ENCODE data around the gene BICRAL.
"Not testable (repeated sequence)": the region's sequence is repeated elsewhere in the genome, so short reads cannot be mapped to it uniquely, and the experiment has no call there.

The BICRAL gene

DNA sequence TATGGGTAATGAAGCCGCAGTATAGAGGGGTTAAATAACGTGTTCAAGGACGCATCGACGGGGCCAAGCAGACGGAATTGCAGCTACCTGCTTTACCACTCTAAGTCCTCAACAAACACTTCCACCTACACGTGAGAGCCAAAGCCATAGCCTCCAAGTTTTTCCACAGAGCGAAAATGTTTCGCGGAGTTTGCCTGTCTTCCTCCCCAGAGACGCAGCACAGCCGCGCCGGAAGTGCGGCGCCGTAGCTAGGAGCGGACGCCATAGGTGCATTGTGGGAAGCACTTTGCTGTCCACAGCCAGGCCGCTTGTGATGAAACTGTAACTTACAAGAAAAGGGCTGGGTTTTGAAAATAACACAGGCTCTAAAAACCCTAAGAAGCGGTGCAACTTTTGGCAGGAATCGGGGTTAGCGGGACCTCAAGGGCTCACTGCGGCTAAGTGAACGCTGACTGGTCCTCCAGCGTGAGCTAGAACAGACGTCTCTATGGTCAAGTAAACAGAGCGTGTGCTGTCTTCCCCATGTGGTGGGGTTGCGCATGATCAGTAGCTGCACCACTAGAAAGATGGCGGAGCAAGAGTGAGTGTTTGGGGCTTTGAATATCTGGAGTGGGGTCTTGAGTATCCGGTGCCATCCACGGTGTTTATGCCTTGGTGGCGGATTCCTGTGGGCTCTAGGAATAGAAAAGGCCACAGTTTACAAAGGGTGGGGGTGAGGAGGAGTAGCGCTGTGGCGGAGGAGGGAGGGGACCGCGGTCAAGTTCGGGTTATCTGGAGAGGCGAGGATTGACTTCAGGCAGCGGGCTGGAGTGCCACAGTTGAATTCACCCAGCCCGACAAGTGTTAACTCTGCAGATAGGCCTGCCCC lies 97.8 kb downstream of the BICRAL start, which contains the start of gene RPL7L1:
TSS of gene RPL7L1 (plus strand) at position 245 of the 868 bp plus-strand sequence. CDS start at position 540, 295 bp downstream.
- H3K9ac ChIP-seq (ENCODE audit: insufficient read length), result peak within 1 kb of the TSS; percentile 98
- H3K36me3 ChIP-seq (ENCODE audit: insufficient read depth, low read length), result peaks cover 38% of the 10 kb centered on the region
- H3K9me3 ChIP-seq (ENCODE audit: low read depth, low read length), result no peaks in the 10 kb centered on the region
- peak within 1 kb of the TSS; percentile 89 for H3K4me3 ChIP-seq
- TF ChIP-seq POLR2AphosphoS5 (IDR thresholded peaks at IDR 0.05; ENCODE audit: borderline replicate concordance, low read depth, low read length) (peak; percentile 97), FOXP2 (optimal IDR thresholded peaks at IDR 0.05; ENCODE audit: control extremely low read depth, extremely low read length, insufficient read depth) (peak; percentile 70), EZH2 (IDR thresholded peaks at IDR 0.05) (no peak)
- peak; percentile 80 for DNase-seq (ENCODE audit: low read depth, low spot score)
- peak within 1 kb of the TSS; percentile 97 for H3K27ac ChIP-seq

DNA sequence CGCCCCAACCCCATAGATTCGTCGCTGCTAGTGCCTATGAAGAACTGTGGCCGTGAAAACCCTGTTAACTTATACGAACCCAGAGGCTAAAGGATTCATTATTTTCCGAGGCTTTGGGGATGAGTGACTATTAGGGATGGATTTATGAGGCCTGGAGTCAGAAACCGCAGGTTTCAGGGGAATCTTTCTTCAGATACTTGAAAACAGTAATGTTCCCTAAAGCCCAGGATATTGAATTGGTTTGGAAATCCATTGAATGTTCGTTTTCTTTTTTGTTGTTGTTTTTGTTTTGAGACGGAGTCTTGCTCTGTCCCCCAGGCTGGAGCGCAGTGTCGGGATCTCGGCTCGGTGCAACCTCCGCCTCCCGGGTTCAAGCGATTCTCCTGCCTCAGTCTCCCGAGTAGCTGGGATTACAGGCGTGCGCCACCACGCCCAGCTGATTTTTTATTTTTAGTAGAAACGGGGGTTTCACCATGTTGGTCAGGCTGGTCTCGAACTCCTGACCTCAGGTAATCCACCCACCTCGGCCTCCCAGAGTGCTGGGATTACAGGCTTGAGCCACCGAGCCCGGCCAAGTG lies 98.5 kb downstream of the BICRAL start:
- not testable (repeated sequence) for DNase-seq (ENCODE audit: low read depth, low spot score); H3K9me3 ChIP-seq (ENCODE audit: low read depth, low read length)
- peak overlapping the region; percentile 97 for H3K27ac ChIP-seq
- peak overlapping the region; percentile 89 for H3K4me3 ChIP-seq
- H3K36me3 ChIP-seq (ENCODE audit: insufficient read depth, low read length), result peaks cover 45% of the 10 kb centered on the region
- H3K9ac ChIP-seq (ENCODE audit: insufficient read length), result peak overlapping the region; percentile 98

DNA sequence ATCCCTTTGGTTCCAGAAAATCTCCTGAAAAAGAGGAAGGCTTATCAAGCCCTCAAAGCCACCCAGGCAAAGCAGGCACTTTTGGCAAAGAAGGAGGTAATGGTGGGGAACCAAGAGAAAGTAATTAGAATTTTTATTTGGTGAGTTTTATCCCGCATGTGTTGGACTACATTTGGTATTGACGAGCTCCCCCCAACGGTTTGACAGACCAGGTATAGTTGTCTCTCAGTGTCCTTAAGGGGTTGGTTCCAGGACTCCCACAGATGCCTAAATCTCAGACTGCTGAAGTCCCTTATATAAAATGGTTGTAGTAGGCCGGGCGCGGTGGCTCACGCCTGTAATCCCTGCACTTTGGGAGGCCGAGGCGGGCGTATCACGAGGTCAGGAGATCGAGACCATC lies 99.0 kb downstream of the BICRAL start:
- H3K27ac ChIP-seq, result peak overlapping the region; percentile 97; the same call in 1 of the 2 replicates
- H3K36me3 ChIP-seq (ENCODE audit: insufficient read depth, low read length), result peaks cover 50% of the 10 kb centered on the region

DNA sequence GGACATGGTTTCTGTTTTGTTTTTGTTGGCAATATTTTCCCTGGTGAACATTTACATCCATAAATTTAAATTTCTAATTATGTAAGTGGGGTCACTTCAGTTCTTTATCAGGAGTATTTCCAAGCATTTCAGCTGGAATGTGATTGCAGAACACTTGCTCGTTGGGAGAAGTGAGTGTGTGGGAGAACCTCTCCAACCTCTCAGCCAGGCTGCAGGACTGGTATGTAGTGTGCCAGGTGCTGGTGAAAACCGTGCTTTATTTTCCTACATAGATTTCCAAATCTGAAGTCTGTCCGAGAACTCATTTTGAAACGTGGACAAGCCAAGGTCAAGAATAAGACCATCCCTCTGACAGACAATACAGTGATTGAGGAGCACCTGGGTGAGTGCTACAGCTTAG lies 103.8 kb downstream of the BICRAL start:
- no peak overlapping the region for H3K27ac ChIP-seq
- no peak for DNase-seq (ENCODE audit: low read depth, low spot score)
- no peaks in the 10 kb centered on the region for H3K9me3 ChIP-seq (ENCODE audit: low read depth, low read length)
- H3K4me3 ChIP-seq, result no peak overlapping the region
- TF ChIP-seq EZH2 (IDR thresholded peaks at IDR 0.05) (no peak), POLR2AphosphoS5 (IDR thresholded peaks at IDR 0.05; ENCODE audit: borderline replicate concordance, low read depth, low read length) (no peak), FOXP2 (optimal IDR thresholded peaks at IDR 0.05; ENCODE audit: control extremely low read depth, extremely low read length, insufficient read depth) (no peak)
- peaks cover 54% of the 10 kb centered on the region for H3K36me3 ChIP-seq (ENCODE audit: insufficient read depth, low read length)
- H3K9ac ChIP-seq (ENCODE audit: insufficient read length), result no peak overlapping the region

More for the DNA sequence above, 99.0 kb downstream of the BICRAL start:
- H3K9me3 ChIP-seq (ENCODE audit: low read depth, low read length); DNase-seq (ENCODE audit: low read depth, low spot score): not testable (repeated sequence)
- Histone ChIP-seq H3K4me3 (peak overlapping the region; percentile 89), H3K9ac (ENCODE audit: insufficient read length) (peak overlapping the region; percentile 98)

DNA sequence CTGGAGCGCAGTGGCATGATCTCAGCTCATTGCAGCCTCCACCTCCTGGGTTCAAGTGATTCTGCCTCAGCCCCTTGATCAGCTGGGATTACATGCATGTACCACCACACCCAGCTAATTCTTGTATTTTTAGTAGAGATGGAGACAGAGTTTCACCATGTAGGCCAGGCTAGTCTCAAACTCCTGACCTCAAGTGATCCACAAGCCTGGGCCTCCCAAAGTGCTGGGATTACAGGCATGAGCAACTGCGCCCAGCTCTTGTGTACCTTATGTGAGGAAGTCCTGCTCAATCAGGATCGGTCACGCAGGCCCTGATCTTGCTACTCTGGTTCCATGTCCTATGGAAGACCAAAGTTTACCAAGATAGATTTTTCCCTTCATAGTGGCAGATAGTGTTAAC lies 106.3 kb downstream of the BICRAL start:
- H3K36me3 ChIP-seq (ENCODE audit: insufficient read depth, low read length), result peaks cover 31% of the 10 kb centered on the region
- H3K27ac ChIP-seq, result not testable (repeated sequence)

DNA sequence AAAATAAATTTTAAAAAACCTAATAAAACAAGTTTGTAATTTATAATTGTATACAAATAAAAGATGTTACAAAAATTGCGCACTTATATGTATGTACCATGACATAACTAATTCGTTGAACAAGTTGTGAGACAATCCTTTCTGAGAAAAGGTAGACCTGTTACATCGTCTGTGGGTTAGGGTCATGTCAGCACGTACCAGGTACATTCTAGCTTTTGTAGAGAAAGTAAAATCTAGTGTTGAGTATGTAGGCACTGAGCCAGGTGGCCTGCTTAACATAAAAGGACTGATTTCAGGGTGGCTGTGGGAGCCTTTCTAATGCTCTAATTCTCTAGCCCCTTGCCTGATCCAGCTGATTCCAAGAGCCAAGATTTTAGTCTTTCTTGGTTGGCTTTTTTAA lies 108.0 kb downstream of the BICRAL start:
- DNase-seq (ENCODE audit: low read depth, low spot score), result no peak
- Histone ChIP-seq H3K9me3 (ENCODE audit: low read depth, low read length) (no peaks in the 10 kb centered on the region), H3K27ac (peak overlapping the region; percentile 67), H3K9ac (ENCODE audit: insufficient read length) (peak overlapping the region; percentile 84), H3K36me3 (ENCODE audit: insufficient read depth, low read length) (peaks cover 15% of the 10 kb centered on the region), H3K4me3 (peak overlapping the region; percentile 90)
- no peak for TF ChIP-seq FOXP2 (optimal IDR thresholded peaks at IDR 0.05; ENCODE audit: control extremely low read depth, extremely low read length, insufficient read depth)
- no peak for TF ChIP-seq POLR2AphosphoS5 (IDR thresholded peaks at IDR 0.05; ENCODE audit: borderline replicate concordance, low read depth, low read length)
- no peak for TF ChIP-seq EZH2 (IDR thresholded peaks at IDR 0.05)

More for the DNA sequence above, 106.3 kb downstream of the BICRAL start:
- not testable (repeated sequence) for DNase-seq (ENCODE audit: low read depth, low spot score); H3K9me3 ChIP-seq (ENCODE audit: low read depth, low read length); H3K4me3 ChIP-seq; H3K9ac ChIP-seq (ENCODE audit: insufficient read length)

DNA sequence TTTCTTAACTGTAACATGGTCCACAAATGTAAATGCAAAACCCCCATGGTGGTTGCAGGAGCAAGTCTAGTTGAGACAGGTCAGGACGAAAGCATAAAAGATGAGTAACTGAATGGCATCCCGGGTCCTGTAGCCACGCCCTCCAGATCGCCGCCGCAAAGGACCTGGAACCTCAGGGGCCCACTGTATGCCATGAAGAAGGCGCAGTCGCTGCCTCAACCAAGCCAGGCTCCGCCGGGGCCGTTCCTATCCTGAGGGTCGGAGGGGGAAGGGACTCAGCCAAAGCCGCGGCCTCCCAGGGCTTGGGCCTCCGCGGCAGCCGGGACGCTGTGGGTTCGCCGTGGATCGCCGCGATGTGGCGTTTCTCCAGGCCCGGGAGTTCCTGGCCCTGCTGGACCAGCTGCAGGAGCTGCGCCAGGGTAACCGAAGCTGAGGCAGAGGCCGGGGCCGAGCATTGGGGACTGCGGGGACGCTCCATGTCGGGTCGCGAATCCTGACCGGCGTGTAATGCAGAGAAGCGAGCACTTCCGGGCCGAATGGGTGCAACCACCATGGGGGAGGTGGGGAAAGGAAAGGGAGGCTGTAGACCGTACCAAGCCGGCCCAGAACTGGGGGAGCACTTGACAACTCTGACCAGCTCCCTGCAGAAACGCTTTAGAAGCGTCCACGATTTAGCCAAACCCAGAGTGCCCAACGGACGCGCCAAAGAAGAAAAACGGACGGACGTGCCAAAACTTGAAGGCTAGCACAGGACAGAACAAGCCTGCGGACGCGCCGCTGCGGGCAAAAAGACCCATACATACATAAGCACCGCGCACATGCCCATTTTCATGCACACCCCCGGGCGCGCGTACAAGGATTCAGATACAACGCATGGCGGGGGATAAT lies 108.7 kb downstream of the BICRAL start:
- peak overlapping the region; percentile 84 for H3K9ac ChIP-seq (ENCODE audit: insufficient read length)
- peak overlapping the region; percentile 90 for H3K4me3 ChIP-seq
- no peaks in the 10 kb centered on the region for H3K9me3 ChIP-seq (ENCODE audit: low read depth, low read length)
- DNase-seq (ENCODE audit: low read depth, low spot score), result no peak
- TF ChIP-seq POLR2AphosphoS5 (IDR thresholded peaks at IDR 0.05; ENCODE audit: borderline replicate concordance, low read depth, low read length), result peak; percentile 97
- no peak for TF ChIP-seq FOXP2 (optimal IDR thresholded peaks at IDR 0.05; ENCODE audit: control extremely low read depth, extremely low read length, insufficient read depth)
- peak overlapping the region; percentile 67 for H3K27ac ChIP-seq
- H3K36me3 ChIP-seq (ENCODE audit: insufficient read depth, low read length), result peaks cover 8% of the 10 kb centered on the region

DNA sequence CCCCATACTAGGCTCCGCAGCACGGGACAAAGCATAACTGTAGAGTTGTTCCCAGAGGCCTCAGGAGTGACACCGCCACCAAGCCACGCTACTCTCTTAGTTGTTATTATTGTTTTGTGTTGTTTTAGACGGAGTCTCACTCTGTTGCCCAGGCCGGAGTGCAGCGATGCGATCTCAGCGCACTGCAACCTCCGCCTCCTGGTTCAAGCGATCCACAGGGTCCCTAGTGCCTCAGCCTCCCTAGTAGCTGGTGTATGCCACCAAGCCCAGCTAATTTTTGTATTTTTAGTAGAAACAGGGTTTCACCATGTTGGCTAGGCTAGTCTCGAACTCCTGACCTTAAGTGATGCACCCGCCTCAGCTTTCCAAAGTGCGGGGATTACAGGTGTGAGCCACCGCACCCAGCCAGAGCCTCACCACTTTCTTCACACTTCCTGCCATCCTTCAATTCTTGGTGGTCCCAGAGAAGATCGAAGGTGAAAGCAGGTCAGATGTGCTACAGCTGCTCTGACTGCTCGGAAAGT lies 109.4 kb downstream of the BICRAL start:
- Histone ChIP-seq H3K27ac (no peak overlapping the region), H3K4me3 (peak overlapping the region; percentile 90; the same call in 1 of the 2 replicates)
- TF ChIP-seq EZH2 (IDR thresholded peaks at IDR 0.05) (no peak), POLR2AphosphoS5 (IDR thresholded peaks at IDR 0.05; ENCODE audit: borderline replicate concordance, low read depth, low read length) (no peak)

DNA sequence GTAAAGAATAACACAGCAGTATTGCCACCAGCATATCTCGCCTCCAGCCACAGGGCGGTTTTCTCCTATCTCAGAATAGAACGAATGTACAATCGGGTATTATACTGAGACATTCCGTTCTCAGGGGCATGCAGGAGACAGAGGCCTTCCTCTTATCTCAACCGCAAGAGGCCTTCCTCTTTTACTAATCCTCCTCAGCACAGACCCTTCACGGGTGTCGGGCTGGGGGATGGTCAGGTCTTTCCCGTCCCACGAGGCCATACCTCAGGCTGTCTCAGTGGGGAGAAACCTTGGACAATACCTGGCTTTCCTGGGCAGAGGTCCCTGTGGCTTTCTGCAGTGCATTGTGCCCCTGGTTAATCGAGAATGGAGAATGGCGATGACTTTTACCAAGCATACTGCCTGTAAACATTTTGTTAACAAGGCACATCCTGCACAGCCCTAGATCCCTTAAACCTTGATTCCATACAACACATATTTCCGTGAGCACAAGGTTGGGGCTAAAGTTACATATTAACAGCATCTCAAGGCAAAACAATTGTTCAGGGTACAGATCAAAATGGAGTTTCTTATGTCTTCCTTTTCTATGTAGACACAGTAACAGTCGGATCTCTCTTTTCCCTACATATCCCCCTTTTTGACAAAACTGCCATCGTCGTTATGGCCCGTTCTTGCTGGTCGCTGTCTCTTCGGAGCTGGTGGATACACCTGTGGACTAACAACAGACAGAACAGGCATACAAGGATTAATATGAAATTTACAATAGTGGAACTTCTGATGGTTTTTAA lies 112.4 kb downstream of the BICRAL start:
- not testable (repeated sequence) for H3K9me3 ChIP-seq (ENCODE audit: low read depth, low read length)

More for the DNA sequence above, 109.4 kb downstream of the BICRAL start:
- no peak for DNase-seq (ENCODE audit: low read depth, low spot score)
- Histone ChIP-seq H3K9me3 (ENCODE audit: low read depth, low read length) (no peaks in the 10 kb centered on the region), H3K36me3 (ENCODE audit: insufficient read depth, low read length) (peaks cover under 1% of the 10 kb centered on the region; the same call in 1 of the 2 replicates), H3K9ac (ENCODE audit: insufficient read length) (no peak overlapping the region)

More for the DNA sequence above, 112.4 kb downstream of the BICRAL start:
- H3K4me3 ChIP-seq; H3K9ac ChIP-seq (ENCODE audit: insufficient read length); DNase-seq (ENCODE audit: low read depth, low spot score); H3K27ac ChIP-seq; H3K36me3 ChIP-seq (ENCODE audit: insufficient read depth, low read length): not testable (repeated sequence)

All from SK-N-MC (cell line).